CD4-positive, CD25-positive, alpha-beta regulatory T cell (primary cell): ENCODE results near the gene SMARCD1. TPM values are rescaled to one million over a fixed set of nuclear protein-coding genes. Genes with fewer than 3 reads are reported as not detected.

Experiments
- ATAC-seq, 2 donors: fragments of 150-1000 bp; cut with Tn5 transposase; one replicate each; pipeline ENCODE4 v1.10.0; 2021; ENCODE audit warnings: low read depth in 2 of 2, moderate number of reproducible peaks in 2 of 2, moderate library complexity in 1 of 2
- DNase-seq, 3 donors: peaks; one replicate each; pipeline versions ENCODE4 v3.0.0 to v3.0.0-alpha.2; 2012 to 2022; ENCODE audit warnings: mixed read lengths in 1 of 3
- H3K27ac ChIP-seq: one replicate; pipeline ENCODE4 v1.7.0; 2013; ENCODE audit warnings: mild to moderate bottlenecking, low read length; ENCODE audit not compliant: insufficient read depth, poor library complexity, severe bottlenecking
- H3K27me3 ChIP-seq: one replicate; pipeline ENCODE4 v1.7.0; 2013; ENCODE audit warnings: low read length; ENCODE audit not compliant: control insufficient read depth, insufficient read depth
- H3K36me3 ChIP-seq: one replicate; pipeline ENCODE4 v1.7.0; 2013; ENCODE audit warnings: mild to moderate bottlenecking, low read length, moderate library complexity; ENCODE audit not compliant: control insufficient read depth, insufficient read depth
- H3K4me1 ChIP-seq: 2 replicates; pipeline ENCODE4 v1.7.0; 2013; ENCODE audit warnings: mild to moderate bottlenecking, low read length; ENCODE audit not compliant: insufficient read depth, control insufficient read depth, poor library complexity, severe bottlenecking
- H3K4me3 ChIP-seq: one replicate; pipeline ENCODE4 v1.7.0; 2013; ENCODE audit warnings: low read depth, mild to moderate bottlenecking, low read length, moderate library complexity
- H3K9me3 ChIP-seq, 2 experiments: 1 replicate in 1 of 2; 2 replicates in 1 of 2; pipeline ENCODE4 v1.7.0; 2013; ENCODE audit warnings: low read length in 2 of 2, mild to moderate bottlenecking in 1 of 2, moderate library complexity in 1 of 2; ENCODE audit not compliant: control insufficient read depth in 2 of 2
- H3K27ac Mint-ChIP-seq, 3 donors: one replicate each; pipeline ENCODE4 v1.8.0; 2020 to 2022; ENCODE audit warnings: mild to moderate bottlenecking in 3 of 3, mixed read lengths in 3 of 3, moderate library complexity in 2 of 3
- H3K27me3 Mint-ChIP-seq: one replicate; pipeline ENCODE4 v1.8.0; 2022; ENCODE audit warnings: mild to moderate bottlenecking, mixed read lengths
- H3K36me3 Mint-ChIP-seq: one replicate; pipeline ENCODE4 v1.8.0; 2020; ENCODE audit warnings: mixed read lengths
- H3K4me1 Mint-ChIP-seq, 4 donors: one replicate each; pipeline ENCODE4 v1.8.0; 2020 to 2022; ENCODE audit warnings: mixed read lengths in 4 of 4, mild to moderate bottlenecking in 1 of 4
- H3K4me3 Mint-ChIP-seq, 4 donors: one replicate each; pipeline ENCODE4 v1.8.0; 2020 to 2022; ENCODE audit warnings: mild to moderate bottlenecking in 4 of 4, mixed read lengths in 4 of 4, moderate library complexity in 3 of 4
- H3K9me3 Mint-ChIP-seq, 7 donors: one replicate each; pipeline ENCODE4 v1.8.0; 2020 to 2022; ENCODE audit warnings: mixed read lengths in 7 of 7, mild to moderate bottlenecking in 3 of 7, moderate library complexity in 2 of 7
- polyA plus RNA-seq, 4 donors: library from polyadenylated mRNA; unstranded; fragments of 300-500 nt; fragmentation: Illumina TruSeq; gene quantifications; one replicate each; pipeline ENCODE4 v1.2.3, GENCODE V29; 2021
- total RNA-seq: library from RNA; stranded (reverse); gene quantifications from one replicate; pipeline ENCODE4 v1.2.3, GENCODE V29; 2022

SMARCD1 gene
- 75.2 TPM for total RNA-seq
- 10 to 100 TPM; 12.0 to 22.3 (median 13.8) TPM for polyA plus RNA-seq

GRCh38 chr12:50084775-50085614 is at the start of gene SMARCD1:
Gene SMARCD1 (plus strand): TSS chr12:50085342. CDS start chr12:50085370, 28 bp downstream.
- peak within 1 kb of the TSS; percentile 93 to 99 (median 97) for H3K4me3 Mint-ChIP-seq
- H3K27me3 ChIP-seq, result no peaks in the 10 kb centered on the region
- H3K4me1 Mint-ChIP-seq, result peaks cover 15 to 43% (median 26%) of the 10 kb centered on the region in 4 donors
- DNase-seq, result peak; percentile 73 to 89 (median 82)
- peaks cover 27% of the 10 kb centered on the region for H3K36me3 ChIP-seq
- peak within 1 kb of the TSS; percentile 96 for H3K27ac ChIP-seq
- no peaks in the 10 kb centered on the region for H3K27me3 Mint-ChIP-seq
- H3K9me3 Mint-ChIP-seq, result no peaks in the 10 kb centered on the region
- H3K4me3 ChIP-seq, result peak within 1 kb of the TSS; percentile 99
- ATAC-seq, result peak; percentile 87 to 89
- peaks cover 18% of the 10 kb centered on the region for H3K36me3 Mint-ChIP-seq
- peak within 1 kb of the TSS; percentile 95 to 98 (median 97) for H3K27ac Mint-ChIP-seq
- H3K4me1 ChIP-seq, result peaks cover 16% of the 10 kb centered on the region
- no peaks in the 10 kb centered on the region for H3K9me3 ChIP-seq

GRCh38 chr12:50038336-50038735 is 46.8 kb upstream of the SMARCD1 start:
- Mint-ChIP-seq H3K27me3 (peaks cover 33% of the 10 kb centered on the region), H3K27ac (peak overlapping the region in 1 of 3 donors; percentile 61)
- no peak overlapping the region for H3K4me3 ChIP-seq

GRCh38 chr12:50039151-50039835 is 45.8 kb upstream of the SMARCD1 start:
- Mint-ChIP-seq H3K9me3 (peaks cover 0 to 1% (median 0%) of the 10 kb centered on the region in 7 donors), H3K36me3 (no peaks in the 10 kb centered on the region), H3K27ac (peak overlapping the region in 1 of 3 donors; percentile 40), H3K4me1 (peaks cover 0 to 5% (median 0%) of the 10 kb centered on the region in 4 donors), H3K4me3 (peak overlapping the region in 1 of 4 donors; percentile 52), H3K27me3 (peaks cover 31% of the 10 kb centered on the region)
- Histone ChIP-seq H3K36me3 (no peaks in the 10 kb centered on the region), H3K27ac (no peak overlapping the region), H3K9me3 (no peaks in the 10 kb centered on the region), H3K27me3 (no peaks in the 10 kb centered on the region), H3K4me1 (no peaks in the 10 kb centered on the region), H3K4me3 (no peak overlapping the region)
- DNase-seq (peak; percentile 64 to 81 (median 69)), ATAC-seq (peak; percentile 70 to 71)

More at GRCh38 chr12:50038336-50038735, 46.8 kb upstream of the SMARCD1 start:
- Mint-ChIP-seq H3K9me3 (peaks cover 0 to 1% (median 0%) of the 10 kb centered on the region in 7 donors), H3K4me3 (no peak overlapping the region), H3K4me1 (peaks cover 0 to 2% (median 0%) of the 10 kb centered on the region in 4 donors), H3K36me3 (no peaks in the 10 kb centered on the region)
- ATAC-seq (no peak), DNase-seq (no peak)
- no peak overlapping the region for H3K27ac ChIP-seq
- H3K9me3 ChIP-seq, result no peaks in the 10 kb centered on the region
- no peaks in the 10 kb centered on the region for H3K36me3 ChIP-seq
- H3K4me1 ChIP-seq, result no peaks in the 10 kb centered on the region
- H3K27me3 ChIP-seq, result no peaks in the 10 kb centered on the region

GRCh38 chr12:50040657-50041056 is 44.5 kb upstream of the SMARCD1 start:
- ATAC-seq, result no peak
- no peaks in the 10 kb centered on the region for H3K36me3 Mint-ChIP-seq

GRCh38 chr12:50041062-50041860 is 43.9 kb upstream of the SMARCD1 start:
- DNase-seq (no peak), ATAC-seq (no peak)
- Histone ChIP-seq H3K4me1 (no peaks in the 10 kb centered on the region), H3K27ac (no peak overlapping the region), H3K9me3 (no peaks in the 10 kb centered on the region), H3K36me3 (no peaks in the 10 kb centered on the region), H3K27me3 (no peaks in the 10 kb centered on the region), H3K4me3 (no peak overlapping the region)
- H3K4me3 Mint-ChIP-seq, result no peak overlapping the region
- H3K4me1 Mint-ChIP-seq, result peaks cover 0 to 5% (median 0%) of the 10 kb centered on the region in 4 donors
- no peak overlapping the region for H3K27ac Mint-ChIP-seq
- peaks cover 0 to 1% (median 0%) of the 10 kb centered on the region in 7 donors for H3K9me3 Mint-ChIP-seq
- no peaks in the 10 kb centered on the region for H3K36me3 Mint-ChIP-seq
- H3K27me3 Mint-ChIP-seq, result peaks cover 16% of the 10 kb centered on the region

More at GRCh38 chr12:50040657-50041056, 44.5 kb upstream of the SMARCD1 start:
- H3K4me3 Mint-ChIP-seq, result no peak overlapping the region
- peaks cover 0 to 1% (median 0%) of the 10 kb centered on the region in 7 donors for H3K9me3 Mint-ChIP-seq
- Histone ChIP-seq H3K4me3 (no peak overlapping the region), H3K27ac (no peak overlapping the region), H3K27me3 (no peaks in the 10 kb centered on the region), H3K4me1 (no peaks in the 10 kb centered on the region), H3K9me3 (no peaks in the 10 kb centered on the region), H3K36me3 (no peaks in the 10 kb centered on the region)
- H3K4me1 Mint-ChIP-seq, result peaks cover 0 to 5% (median 0%) of the 10 kb centered on the region in 4 donors
- H3K27me3 Mint-ChIP-seq, result peaks cover 22% of the 10 kb centered on the region
- no peak overlapping the region for H3K27ac Mint-ChIP-seq
- no peak for DNase-seq

- peaks cover 0 to 5% (median 0%) of the 10 kb centered on the region in 4 donors for H3K4me1 Mint-ChIP-seq
- Histone ChIP-seq H3K4me1 (no peaks in the 10 kb centered on the region), H3K27me3 (no peaks in the 10 kb centered on the region), H3K9me3 (no peaks in the 10 kb centered on the region), H3K4me3 (no peak overlapping the region), H3K27ac (no peak overlapping the region), H3K36me3 (no peaks in the 10 kb centered on the region)
- no peak for ATAC-seq
- DNase-seq, result no peak
- no peaks in the 10 kb centered on the region for H3K36me3 Mint-ChIP-seq
- peaks cover 14% of the 10 kb centered on the region for H3K27me3 Mint-ChIP-seq
- H3K9me3 Mint-ChIP-seq, result peaks cover 0 to 1% (median 0%) of the 10 kb centered on the region in 7 donors
- H3K27ac Mint-ChIP-seq, result peak overlapping the region in 1 of 3 donors; percentile 4
- H3K4me3 Mint-ChIP-seq, result no peak overlapping the region
Measured at GRCh38 chr12:50041962-50042361, 43.2 kb upstream of the SMARCD1 start.

GRCh38 chr12:50042693-50043092 is 42.4 kb upstream of the SMARCD1 start:
- no peak overlapping the region for H3K4me3 ChIP-seq
- H3K9me3 ChIP-seq, result no peaks in the 10 kb centered on the region
- ATAC-seq (no peak), DNase-seq (no peak)
- Mint-ChIP-seq H3K9me3 (peaks cover 0 to 1% (median 0%) of the 10 kb centered on the region in 7 donors), H3K36me3 (no peaks in the 10 kb centered on the region), H3K4me3 (no peak overlapping the region), H3K4me1 (peaks cover 0 to 5% (median 0%) of the 10 kb centered on the region in 4 donors), H3K27ac (peak overlapping the region in 1 of 3 donors; percentile 47), H3K27me3 (peaks cover 20% of the 10 kb centered on the region)
- H3K27me3 ChIP-seq, result peaks cover 2% of the 10 kb centered on the region
- no peak overlapping the region for H3K27ac ChIP-seq
- no peaks in the 10 kb centered on the region for H3K36me3 ChIP-seq
- no peaks in the 10 kb centered on the region for H3K4me1 ChIP-seq
